ENCODE measurements around the gene GARNL3. TPM values are rescaled to one million over a fixed set of nuclear protein-coding genes. Genes with fewer than 3 reads are reported as not detected.

Gene GARNL3
- total and polyA plus RNA-seq, 2 donors (not counting 3 experiments of a cell fraction or from before 2014, with no cell fraction given) = 1.4 to 8.3 TPM

DNA sequence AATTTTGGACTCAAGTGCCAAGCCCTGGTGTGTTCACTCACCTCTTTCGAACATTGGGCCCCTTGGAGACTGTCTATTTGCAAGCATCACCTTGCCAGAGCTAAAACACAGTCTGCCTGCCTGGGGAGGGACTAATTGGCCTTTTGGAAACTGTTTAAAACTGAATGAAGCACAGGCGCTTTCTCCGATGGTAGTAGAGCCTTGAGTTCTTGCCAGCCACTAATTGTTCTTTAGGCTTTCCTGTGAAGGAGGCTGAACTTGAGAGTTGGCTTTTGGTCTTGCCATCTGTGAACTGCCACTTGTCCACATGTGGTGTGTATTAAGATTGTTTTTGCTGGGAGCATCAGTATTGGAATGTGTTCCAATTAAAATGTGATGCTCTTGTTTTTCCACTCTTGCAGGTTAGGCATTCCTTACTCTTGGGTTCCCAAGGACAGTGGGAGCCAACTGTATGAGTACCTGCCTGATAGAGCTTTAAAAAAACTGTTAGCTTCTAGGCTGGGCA is 26.0 kb downstream of the GARNL3 start:
- intact Hi-C loops (cut with micrococcal nuclease) = no loop called here

DNA sequence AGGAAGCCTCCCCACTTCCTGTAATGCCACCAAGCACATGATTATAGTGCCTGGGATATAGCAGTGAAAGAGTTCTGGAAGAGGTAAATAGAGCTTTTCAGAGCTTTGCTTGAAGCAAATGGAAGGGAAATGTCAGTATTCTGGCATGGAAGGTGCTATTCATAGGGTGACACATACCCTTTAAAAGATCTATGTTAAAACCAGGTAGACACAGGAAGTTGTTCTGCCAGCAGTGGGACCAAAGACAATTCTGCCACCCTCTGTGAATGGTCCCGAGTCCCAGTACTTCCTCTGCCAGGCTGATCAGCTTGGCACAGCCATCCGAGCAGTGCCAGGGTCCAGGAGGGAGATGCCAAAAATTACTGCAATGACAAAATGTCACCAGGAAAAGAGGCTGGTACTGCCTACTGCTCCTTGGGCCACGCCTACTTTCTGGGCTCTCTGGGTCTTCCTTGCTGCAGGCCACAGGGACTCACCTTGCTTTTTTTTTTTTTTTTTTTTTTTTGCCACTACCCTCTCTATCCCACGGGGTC is 26.7 kb downstream of the GARNL3 start:
- POLR2A ChIA-PET = no interaction called here
- intact Hi-C loops (cut with micrococcal nuclease) = no loop called here

More for the DNA sequence above, 26.0 kb downstream of the GARNL3 start:
- no TSS peak for BruUV-seq (replicated peaks)
- Histone ChIP-seq H3K4me2 (ENCODE audit: insufficient read depth, low read length) (no peak overlapping the region), H3K79me2 (ENCODE audit: control insufficient read depth, insufficient read depth, low read length) (no peaks in the 10 kb centered on the region), H4K20me1 (replicated peaks; ENCODE audit: control insufficient read depth, extremely low read depth, insufficient read depth, low read length) (no peaks in the 10 kb centered on the region), H3K9ac (replicated peaks; ENCODE audit: extremely low read depth, insufficient read depth, low read length) (no peak overlapping the region), H3K9me3 (replicated peaks; ENCODE audit: control insufficient read depth, insufficient read depth, low read length) (no peaks in the 10 kb centered on the region), H3K27ac (ENCODE audit: insufficient read depth, low read depth, low read length) (no peak overlapping the region), H3K9me1 (replicated peaks; ENCODE audit: control insufficient read depth, extremely low read depth, insufficient read depth, low read length) (no peaks in the 10 kb centered on the region), H3K27me3 (ENCODE audit: control insufficient read depth in 2 of 2, insufficient read depth in 2 of 2, low read length in 2 of 2) (no peaks in the 10 kb centered on the region), H3K36me3 (ENCODE audit: control insufficient read depth in 2 of 2, extremely low read depth in 1 of 2, insufficient read depth in 2 of 2, low read length in 2 of 2) (no peaks in the 10 kb centered on the region), H3K4me3 (replicated peaks in 1 of 3; ENCODE audit: insufficient read depth in 1 of 3, low read depth in 1 of 3, low read length in 3 of 3) (no peak overlapping the region), H2AFZ (ENCODE audit: low read depth, low read length) (no peak overlapping the region), H3K4me1 (ENCODE audit: control insufficient read depth, extremely low read depth, insufficient read depth, low read length) (no peaks in the 10 kb centered on the region)
- dilution Hi-C loops (cut with MboI; ENCODE audit: extremely low pct_ligation_motif_present, low sequenced_read_pairs) = no loop called here
- no peak for TF ChIP-seq GATA2 (IDR thresholded peaks at IDR 0.05; ENCODE audit: insufficient read depth, insufficient read length, low read depth, low read length)
- no peak for TF ChIP-seq FOS (IDR thresholded peaks at IDR 0.05; ENCODE audit: borderline replicate concordance, insufficient read depth, low read length)
- no peak for TF ChIP-seq JUN (IDR thresholded peaks at IDR 0.05; ENCODE audit: borderline replicate concordance, insufficient read depth, insufficient read length, low read depth)
- ChIA-PET POLR2A (no interaction called here), CTCF (interaction anchor here (1.1 to 1.8 kb wide), 2 partner anchors 13 to 57 kb away, joined by 3 to 5 read pairs; no protein-coding TSS in a partner anchor)
- no peak for FAIRE-seq
- DNase-seq (ENCODE audit: low read depth, low spot score) = no peak

More for the DNA sequence above, 26.7 kb downstream of the GARNL3 start:
- Histone ChIP-seq H3K9me1 (replicated peaks; ENCODE audit: control insufficient read depth, extremely low read depth, insufficient read depth, low read length) (no peaks in the 10 kb centered on the region), H2AFZ (ENCODE audit: low read depth, low read length) (no peak overlapping the region), H3K27ac (ENCODE audit: insufficient read depth, low read depth, low read length) (no peak overlapping the region), H3K4me3 (replicated peaks in 1 of 3; ENCODE audit: insufficient read depth in 1 of 3, low read depth in 1 of 3, low read length in 3 of 3) (no peak overlapping the region), H3K9ac (replicated peaks; ENCODE audit: extremely low read depth, insufficient read depth, low read length) (no peak overlapping the region), H3K4me2 (ENCODE audit: insufficient read depth, low read length) (no peak overlapping the region), H3K27me3 (ENCODE audit: control insufficient read depth in 2 of 2, insufficient read depth in 2 of 2, low read length in 2 of 2) (no peaks in the 10 kb centered on the region), H4K20me1 (replicated peaks; ENCODE audit: control insufficient read depth, extremely low read depth, insufficient read depth, low read length) (no peaks in the 10 kb centered on the region), H3K9me3 (replicated peaks; ENCODE audit: control insufficient read depth, insufficient read depth, low read length) (no peaks in the 10 kb centered on the region), H3K4me1 (ENCODE audit: control insufficient read depth, extremely low read depth, insufficient read depth, low read length) (no peaks in the 10 kb centered on the region), H3K36me3 (ENCODE audit: control insufficient read depth in 2 of 2, extremely low read depth in 1 of 2, insufficient read depth in 2 of 2, low read length in 2 of 2) (no peaks in the 10 kb centered on the region), H3K79me2 (ENCODE audit: control insufficient read depth, insufficient read depth, low read length) (no peaks in the 10 kb centered on the region)
- DNase-seq (ENCODE audit: low read depth, low spot score) = no peak
- dilution Hi-C loops (cut with MboI; ENCODE audit: extremely low pct_ligation_motif_present, low sequenced_read_pairs) = no loop called here
- no peak for FAIRE-seq
- CTCF ChIA-PET = interaction anchor here (0.7 to 1.8 kb wide), 4 partner anchors 8 to 57 kb away, joined by 3 to 5 read pairs (median 4); no protein-coding TSS in a partner anchor
- TF ChIP-seq GATA2 (IDR thresholded peaks at IDR 0.05; ENCODE audit: insufficient read depth, insufficient read length, low read depth, low read length) (no peak), POLR2AphosphoS5 (IDR thresholded peaks at IDR 0.05; ENCODE audit: insufficient read depth, low read depth, low read length) (no peak), FOS (IDR thresholded peaks at IDR 0.05; ENCODE audit: borderline replicate concordance, insufficient read depth, low read length) (no peak), EZH2 (IDR thresholded peaks at IDR 0.05; ENCODE audit: borderline replicate concordance, low read depth, low read length, severe bottlenecking) (no peak), JUN (IDR thresholded peaks at IDR 0.05; ENCODE audit: borderline replicate concordance, insufficient read depth, insufficient read length, low read depth) (no peak), MYC (IDR thresholded peaks at IDR 0.05; ENCODE audit: low read depth, low read length) (no peak)
- TF ChIP-seq, protein P1, sequence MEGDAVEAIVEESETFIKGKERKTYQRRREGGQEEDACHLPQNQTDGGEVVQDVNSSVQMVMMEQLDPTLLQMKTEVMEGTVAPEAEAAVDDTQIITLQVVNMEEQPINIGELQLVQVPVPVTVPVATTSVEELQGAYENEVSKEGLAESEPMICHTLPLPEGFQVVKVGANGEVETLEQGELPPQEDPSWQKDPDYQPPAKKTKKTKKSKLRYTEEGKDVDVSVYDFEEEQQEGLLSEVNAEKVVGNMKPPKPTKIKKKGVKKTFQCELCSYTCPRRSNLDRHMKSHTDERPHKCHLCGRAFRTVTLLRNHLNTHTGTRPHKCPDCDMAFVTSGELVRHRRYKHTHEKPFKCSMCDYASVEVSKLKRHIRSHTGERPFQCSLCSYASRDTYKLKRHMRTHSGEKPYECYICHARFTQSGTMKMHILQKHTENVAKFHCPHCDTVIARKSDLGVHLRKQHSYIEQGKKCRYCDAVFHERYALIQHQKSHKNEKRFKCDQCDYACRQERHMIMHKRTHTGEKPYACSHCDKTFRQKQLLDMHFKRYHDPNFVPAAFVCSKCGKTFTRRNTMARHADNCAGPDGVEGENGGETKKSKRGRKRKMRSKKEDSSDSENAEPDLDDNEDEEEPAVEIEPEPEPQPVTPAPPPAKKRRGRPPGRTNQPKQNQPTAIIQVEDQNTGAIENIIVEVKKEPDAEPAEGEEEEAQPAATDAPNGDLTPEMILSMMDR (IDR thresholded peaks at IDR 0.05; ENCODE audit: extremely low read depth in 1 of 2, insufficient read depth in 1 of 2, low read depth in 1 of 2, low read length in 2 of 2) = no peak
- BruUV-seq (replicated peaks) = no TSS peak
